GM04503 (cell line): ENCODE data around the gene CAMTA1.

Experiments used
- DNase-seq: peaks from one replicate; pipeline ENCODE4 v3.0.0-alpha.2; 2012; ENCODE audit warnings: low read depth

Gene CAMTA1

GRCh38 chr1:6979003-6979613 lies 193.9 kb downstream of the CAMTA1 start:
- no peak for DNase-seq

DNA sequence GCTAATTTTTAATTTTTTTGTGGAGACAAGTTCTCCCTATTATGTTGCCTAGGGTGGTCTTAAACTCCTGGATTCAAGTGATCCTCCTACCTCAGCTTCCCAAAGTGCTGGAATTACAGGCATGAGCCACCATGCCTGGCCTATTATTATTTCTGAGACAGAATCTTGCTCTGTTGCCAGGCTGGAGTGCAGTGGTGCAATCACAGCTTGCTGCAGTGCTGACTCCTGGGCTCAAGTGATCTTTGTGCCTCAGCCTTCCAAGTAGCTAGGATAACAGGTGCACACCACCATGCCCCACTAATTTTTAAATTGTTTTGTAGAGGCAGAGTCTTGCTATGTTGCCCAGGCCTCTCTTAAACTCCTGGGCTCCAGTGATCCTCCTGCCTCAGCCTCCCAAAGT lies 196.3 kb downstream of the CAMTA1 start:
- DNase-seq = no peak

DNA sequence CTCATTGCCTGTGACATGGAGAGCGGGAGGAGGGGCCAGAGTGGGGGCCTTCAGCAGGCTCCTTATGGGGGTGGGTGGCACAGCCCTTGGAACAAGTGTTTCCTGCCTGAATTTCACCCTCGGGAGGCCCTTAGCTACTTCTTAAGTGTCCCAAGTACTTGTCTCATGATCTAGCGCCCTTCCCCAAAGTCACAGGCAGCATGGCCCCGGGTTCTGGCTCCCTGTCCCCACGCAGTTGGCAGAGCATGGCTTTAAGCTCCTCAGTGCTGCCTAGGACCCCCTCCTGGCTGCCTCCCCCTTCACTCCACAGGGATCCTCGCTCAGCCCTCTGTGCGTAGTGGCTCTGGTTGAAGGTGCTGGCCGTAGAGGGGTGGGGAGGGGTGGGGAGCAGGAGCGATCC lies 197.2 kb downstream of the CAMTA1 start:
- no peak for DNase-seq

- no peak for DNase-seq
Observed at GRCh38 chr1:6982860-6983259, 197.6 kb downstream of the CAMTA1 start.

DNA sequence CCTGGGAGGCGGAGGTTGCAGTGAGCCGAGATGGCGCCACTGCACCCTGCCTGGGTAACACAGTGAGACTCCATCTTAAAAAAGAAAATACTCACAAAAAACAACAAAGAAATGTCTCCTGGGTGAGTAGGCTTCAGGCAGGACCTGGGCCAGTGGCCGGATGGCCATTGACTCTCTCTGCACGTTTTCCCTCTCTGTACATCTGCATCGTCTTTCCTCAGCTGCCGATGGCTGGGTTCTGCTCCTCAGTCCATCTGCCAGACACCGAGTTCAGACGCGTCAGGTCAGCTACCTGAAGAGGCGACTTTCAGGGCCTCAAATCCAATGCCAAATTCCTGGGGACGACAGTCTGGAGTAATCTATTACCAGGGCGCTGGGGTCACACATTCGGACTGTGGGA lies 199.3 kb downstream of the CAMTA1 start:
- DNase-seq = no peak

GRCh38 chr1:6984986-6985385 lies 199.7 kb downstream of the CAMTA1 start:
- no peak for DNase-seq

DNA sequence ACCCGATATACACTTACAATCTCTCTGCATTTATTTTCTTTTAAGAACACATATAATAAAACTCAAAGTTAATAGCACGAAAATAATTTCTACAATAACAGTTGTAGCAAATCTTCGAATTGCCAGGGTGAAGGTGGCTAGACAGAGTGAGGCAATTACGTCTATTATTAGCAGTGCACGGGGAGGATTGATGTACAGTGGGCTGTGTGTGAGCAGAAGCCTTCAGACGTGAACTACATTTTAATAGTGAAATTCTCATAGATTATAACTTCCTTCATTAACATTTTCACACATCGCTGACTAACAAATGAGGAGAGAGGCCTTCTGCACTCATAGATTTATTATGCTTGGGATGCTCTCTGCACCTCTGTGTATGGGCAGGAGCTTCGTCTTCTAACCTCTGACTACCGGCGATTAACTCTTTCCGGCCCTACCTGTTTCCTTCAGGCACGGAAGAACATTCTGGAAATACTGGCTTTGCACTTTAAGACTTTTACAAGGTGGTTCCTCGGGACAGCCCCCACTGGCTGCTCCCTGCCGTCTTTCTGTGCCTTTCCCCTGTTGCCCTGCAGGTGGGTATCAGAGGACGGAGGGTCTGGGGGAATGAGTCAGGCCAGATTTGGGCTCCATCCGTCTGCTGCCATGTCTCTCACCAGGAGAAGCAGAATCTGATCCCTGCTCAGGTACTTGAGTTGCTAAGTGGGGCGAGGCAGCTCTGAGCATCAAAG lies 200.5 kb downstream of the CAMTA1 start:
- DNase-seq = no peak

DNA sequence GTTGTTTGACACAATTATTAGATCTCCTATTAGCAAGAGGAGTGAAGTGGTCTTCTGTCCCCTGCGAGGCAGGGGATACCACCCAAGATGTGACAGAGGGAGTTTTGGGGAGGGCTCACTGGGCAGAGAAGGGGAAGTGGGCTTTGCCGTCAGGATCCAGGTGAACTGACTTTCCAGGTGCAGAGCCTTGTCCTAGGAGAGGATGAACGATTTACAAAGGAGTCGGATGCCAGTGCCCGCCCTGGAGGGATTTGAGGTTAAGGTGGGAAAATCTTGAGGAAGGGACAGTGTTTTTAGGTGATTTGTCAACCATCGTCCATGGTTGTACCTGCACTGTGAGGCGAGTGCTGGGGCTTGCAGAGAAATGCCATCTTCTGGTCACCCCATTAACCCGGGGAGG lies 201.0 kb downstream of the CAMTA1 start:
- DNase-seq = no peak

DNA sequence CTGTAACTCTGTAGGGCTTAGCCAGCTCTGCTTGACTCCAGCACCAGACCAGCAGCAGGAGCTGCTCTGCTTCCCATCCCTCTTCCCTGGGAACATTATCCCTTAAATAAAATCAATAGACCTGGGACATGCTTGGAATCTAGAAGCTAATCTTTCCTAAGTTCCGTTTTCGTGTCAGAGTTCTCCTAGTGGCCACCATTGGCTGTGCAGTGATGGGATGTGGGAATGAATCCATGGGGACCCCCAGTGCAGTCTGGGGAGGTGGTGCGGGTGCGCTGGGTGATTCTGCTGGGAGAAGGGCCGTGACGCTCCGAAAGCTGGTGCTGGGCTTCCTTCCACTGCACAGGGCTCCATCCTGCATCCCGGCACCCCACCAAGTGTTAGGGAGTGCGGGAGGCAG lies 202.7 kb downstream of the CAMTA1 start:
- DNase-seq = no peak

GRCh38 chr1:6988796-6989195 lies 203.5 kb downstream of the CAMTA1 start:
- no peak for DNase-seq

GRCh38 chr1:6989212-6990159 lies 204.2 kb downstream of the CAMTA1 start:
- DNase-seq = no peak

DNA sequence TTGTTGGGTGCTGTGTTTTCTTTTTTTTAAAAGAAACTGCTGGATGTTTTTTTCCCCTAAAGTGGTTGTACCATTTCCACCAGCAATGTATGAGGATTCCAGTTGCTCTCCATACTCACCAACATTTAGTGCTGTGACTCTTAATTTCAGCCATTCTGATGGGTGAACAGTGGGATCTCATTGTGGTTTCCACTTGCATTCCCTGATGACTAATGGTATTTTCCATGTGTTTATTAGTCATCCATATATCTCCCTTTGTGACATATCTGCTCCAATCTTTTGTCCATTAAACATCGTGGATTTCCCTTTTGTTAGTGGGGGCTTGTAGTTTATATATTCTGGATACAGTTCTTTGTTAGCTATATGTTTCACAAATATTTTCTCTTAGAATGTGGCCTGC lies 206.0 kb downstream of the CAMTA1 start:
- DNase-seq = peak; percentile 29

GRCh38 chr1:6995789-6996188 lies 210.5 kb downstream of the CAMTA1 start:
- DNase-seq = no peak

DNA sequence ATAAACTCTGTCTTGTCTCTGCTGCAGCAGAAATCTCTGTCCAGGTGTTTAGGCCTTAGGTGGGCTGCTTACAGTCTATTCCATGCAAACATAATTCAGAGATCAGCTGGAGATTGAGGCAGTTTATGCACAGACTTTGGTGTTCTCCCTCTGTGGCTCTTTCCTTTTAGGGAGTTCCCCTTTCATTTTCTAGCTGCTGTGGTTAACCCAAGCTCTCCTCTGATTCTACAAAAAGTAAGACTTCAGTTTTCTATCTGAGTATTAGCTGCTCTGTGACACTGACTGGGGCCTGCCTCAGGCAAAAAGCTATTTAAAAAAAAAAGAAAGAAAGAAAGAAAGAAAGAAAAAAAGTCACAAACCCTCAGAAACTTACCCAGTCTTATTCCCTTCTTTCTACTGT lies 211.1 kb downstream of the CAMTA1 start:
- no peak for DNase-seq

DNA sequence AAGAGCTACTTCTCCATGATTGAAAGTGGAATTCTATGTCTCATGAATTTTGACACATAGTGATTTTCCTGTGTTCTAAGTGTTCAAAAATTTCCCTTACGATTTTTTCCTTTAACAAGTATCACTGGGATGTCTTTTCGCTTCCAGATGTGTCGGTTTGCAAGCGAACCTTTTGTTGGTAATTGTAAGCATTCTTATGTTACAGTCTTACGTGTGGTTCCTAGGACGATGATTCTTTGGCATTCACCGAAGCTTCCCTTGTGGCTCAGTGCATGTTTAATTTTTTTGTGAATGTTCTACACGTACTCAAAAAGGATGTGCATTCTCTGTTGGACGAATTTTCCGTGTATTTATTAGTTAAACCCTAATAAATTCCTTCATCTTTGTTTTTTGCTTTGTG lies 211.6 kb downstream of the CAMTA1 start:
- DNase-seq = no peak

DNA sequence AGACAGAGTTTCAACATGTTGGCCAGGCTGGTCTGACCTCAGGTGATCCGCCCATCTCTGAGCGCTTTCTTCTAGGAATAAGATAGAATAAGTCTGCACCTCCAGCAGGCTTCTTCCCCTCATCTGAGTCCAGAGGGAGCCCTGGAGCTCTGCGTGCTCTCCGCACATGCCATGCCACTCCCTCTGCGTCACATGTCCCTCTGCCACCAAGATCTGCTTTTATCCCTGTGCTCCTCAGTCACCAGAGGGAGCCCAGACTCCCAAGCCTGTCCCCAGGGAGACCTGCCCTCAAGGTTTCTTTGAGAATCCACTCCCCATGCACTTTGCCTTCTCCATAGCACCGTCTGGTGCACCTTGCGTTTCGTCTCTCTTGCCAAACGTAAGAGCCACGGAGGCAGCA lies 213.0 kb downstream of the CAMTA1 start:
- DNase-seq = no peak

GRCh38 chr1:6999826-7000225 lies 214.6 kb downstream of the CAMTA1 start:
- no peak for DNase-seq

- DNase-seq = no peak
Observed at GRCh38 chr1:7000720-7001119, 215.5 kb downstream of the CAMTA1 start.

GRCh38 chr1:7002728-7003127 lies 217.5 kb downstream of the CAMTA1 start:
- DNase-seq = no peak

- no peak for DNase-seq
Observed at GRCh38 chr1:7003676-7004075, 218.4 kb downstream of the CAMTA1 start.

DNA sequence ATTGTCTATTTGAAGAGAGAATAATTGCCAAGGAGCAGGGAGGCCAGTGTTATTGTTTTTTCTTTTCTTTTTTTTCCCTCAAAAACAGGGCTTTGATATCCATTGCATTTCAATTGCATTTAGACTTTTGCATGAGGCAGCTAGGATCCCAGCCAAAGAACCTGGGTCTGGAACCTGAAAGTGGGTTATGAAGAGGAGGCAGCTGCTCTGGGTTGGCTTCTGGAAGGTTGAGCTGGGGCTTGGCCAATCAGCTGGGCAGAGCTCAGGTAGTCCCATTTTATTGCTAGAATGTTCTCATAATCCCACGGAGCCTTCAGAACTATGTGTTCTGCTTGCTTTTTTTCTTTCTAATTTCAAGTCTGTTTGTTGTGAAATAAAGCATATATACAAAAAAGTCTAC lies 218.9 kb downstream of the CAMTA1 start:
- DNase-seq = no peak

GRCh38 chr1:7005762-7006161 lies 220.5 kb downstream of the CAMTA1 start:
- DNase-seq = no peak
